OCI-LY3 (cell line): ENCODE data around the gene TNRC6C.

Experiments
- EZH2phosphoT487 ChIP-seq: fragments of 200-600 bp; shearing (Covaris generic); IDR thresholded peaks from 2 replicates; pipeline ENCODE4 v1.6.1; 2018; ENCODE audit warnings: antibody characterized with exemption, mixed run types, low read depth
- TF ChIP-seq, protein P1 (sequence below): fragments of 200-600, 300-600 bp; sonication (generic); IDR thresholded peaks from 2 replicates; pipeline ENCODE4 v1.5.1; 2014; ENCODE audit warnings: antibody characterized with exemption, low read length, low read depth

DNA sequence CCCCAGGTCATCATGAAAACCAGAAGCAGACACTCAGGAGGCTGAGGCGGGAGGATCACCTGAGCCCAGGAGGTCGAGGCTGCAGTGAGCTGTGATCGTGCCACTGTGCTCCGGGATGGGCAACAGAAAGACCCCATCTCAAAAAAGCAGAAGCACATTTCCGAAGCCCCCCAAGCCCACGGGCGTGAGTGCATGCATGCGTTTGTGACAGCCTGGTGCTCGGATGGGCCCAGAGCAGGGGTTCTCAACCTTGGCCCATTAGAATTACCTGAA, 150.9 kb downstream of the TNRC6C start:
- TF ChIP-seq EZH2phosphoT487 = no peak
- TF ChIP-seq, protein P1, sequence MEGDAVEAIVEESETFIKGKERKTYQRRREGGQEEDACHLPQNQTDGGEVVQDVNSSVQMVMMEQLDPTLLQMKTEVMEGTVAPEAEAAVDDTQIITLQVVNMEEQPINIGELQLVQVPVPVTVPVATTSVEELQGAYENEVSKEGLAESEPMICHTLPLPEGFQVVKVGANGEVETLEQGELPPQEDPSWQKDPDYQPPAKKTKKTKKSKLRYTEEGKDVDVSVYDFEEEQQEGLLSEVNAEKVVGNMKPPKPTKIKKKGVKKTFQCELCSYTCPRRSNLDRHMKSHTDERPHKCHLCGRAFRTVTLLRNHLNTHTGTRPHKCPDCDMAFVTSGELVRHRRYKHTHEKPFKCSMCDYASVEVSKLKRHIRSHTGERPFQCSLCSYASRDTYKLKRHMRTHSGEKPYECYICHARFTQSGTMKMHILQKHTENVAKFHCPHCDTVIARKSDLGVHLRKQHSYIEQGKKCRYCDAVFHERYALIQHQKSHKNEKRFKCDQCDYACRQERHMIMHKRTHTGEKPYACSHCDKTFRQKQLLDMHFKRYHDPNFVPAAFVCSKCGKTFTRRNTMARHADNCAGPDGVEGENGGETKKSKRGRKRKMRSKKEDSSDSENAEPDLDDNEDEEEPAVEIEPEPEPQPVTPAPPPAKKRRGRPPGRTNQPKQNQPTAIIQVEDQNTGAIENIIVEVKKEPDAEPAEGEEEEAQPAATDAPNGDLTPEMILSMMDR = no peak
